Activated naive CD8-positive, alpha-beta T cell treated with anti-CD3 and anti-CD28 coated beads for 36 hours (primary cell): ENCODE data around the gene PRDM5. TPM values are rescaled to one million over a fixed set of nuclear protein-coding genes. Genes with fewer than 3 reads are reported as not detected.
"Not testable (repeated sequence)": the region's sequence is repeated elsewhere in the genome, so short reads cannot be mapped to it uniquely, and the experiment has no call there.

ENCODE experiments used
- DNase-seq: peaks from one replicate; pipeline ENCODE4 v3.0.0; 2021
- H3K27ac Mint-ChIP-seq: one replicate; pipeline ENCODE4 v1.8.0; 2022; ENCODE audit warnings: mild to moderate bottlenecking, moderate library complexity, mixed read lengths
- H3K27me3 Mint-ChIP-seq: one replicate; pipeline ENCODE4 v1.8.0; 2022; ENCODE audit warnings: mild to moderate bottlenecking, mixed read lengths
- H3K36me3 Mint-ChIP-seq: one replicate; pipeline ENCODE4 v1.8.0; 2021; ENCODE audit warnings: mild to moderate bottlenecking, mixed read lengths
- H3K4me1 Mint-ChIP-seq: one replicate; pipeline ENCODE4 v1.8.0; 2021; ENCODE audit warnings: mixed read lengths
- H3K4me3 Mint-ChIP-seq: one replicate; pipeline ENCODE4 v1.8.0; 2022; ENCODE audit warnings: mild to moderate bottlenecking, moderate library complexity, mixed read lengths
- H3K9me3 Mint-ChIP-seq: one replicate; pipeline ENCODE4 v1.8.0; 2022; ENCODE audit warnings: mixed read lengths
- total RNA-seq, 2 experiments: library from RNA; stranded (reverse); gene quantifications; one replicate each; pipeline ENCODE4 v1.2.3, GENCODE V29; 2021

PRDM5 gene
- total RNA-seq, 2 experiments from 2014 or later: 1.3 to 1.4 TPM

DNA sequence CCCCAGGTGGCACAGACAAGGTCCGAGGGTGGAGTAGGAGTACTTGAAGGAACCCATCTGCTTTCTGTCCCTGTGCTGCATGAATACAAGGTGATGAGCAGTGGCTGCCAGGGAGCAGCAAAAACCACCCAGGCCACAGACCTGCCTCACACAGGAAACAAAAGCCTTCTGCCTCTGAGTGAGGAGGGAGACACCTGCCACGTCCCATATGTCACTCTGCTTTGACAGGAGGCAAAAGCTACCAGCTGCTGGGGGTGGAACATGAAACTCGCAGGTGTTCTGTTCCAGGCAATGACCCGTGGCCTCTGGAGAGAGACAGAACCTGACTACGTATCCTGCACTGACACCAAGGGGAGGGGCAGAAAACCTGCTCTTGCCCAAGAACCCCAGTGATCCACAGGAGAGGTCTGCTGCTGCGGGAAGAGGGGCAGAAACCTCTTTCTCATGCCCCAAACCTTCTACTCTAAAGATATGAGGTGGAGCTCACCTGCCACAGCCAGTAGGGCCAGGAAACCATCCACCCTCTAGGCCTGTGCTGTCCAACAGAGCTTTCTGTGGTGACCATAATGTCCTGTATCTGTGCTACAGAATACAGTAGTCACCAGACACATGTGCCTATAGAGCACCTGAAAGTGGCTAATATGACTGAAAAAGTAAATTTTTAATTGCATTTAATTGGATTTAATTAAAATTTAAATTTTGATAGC, 172.9 kb downstream of the PRDM5 start:
- Mint-ChIP-seq H3K4me3 (no peak overlapping the region), H3K36me3 (peaks cover 13% of the 10 kb centered on the region), H3K27ac (no peak overlapping the region), H3K27me3 (no peaks in the 10 kb centered on the region), H3K4me1 (peaks cover 5% of the 10 kb centered on the region), H3K9me3 (peaks cover 7% of the 10 kb centered on the region)
- no peak for DNase-seq

DNA sequence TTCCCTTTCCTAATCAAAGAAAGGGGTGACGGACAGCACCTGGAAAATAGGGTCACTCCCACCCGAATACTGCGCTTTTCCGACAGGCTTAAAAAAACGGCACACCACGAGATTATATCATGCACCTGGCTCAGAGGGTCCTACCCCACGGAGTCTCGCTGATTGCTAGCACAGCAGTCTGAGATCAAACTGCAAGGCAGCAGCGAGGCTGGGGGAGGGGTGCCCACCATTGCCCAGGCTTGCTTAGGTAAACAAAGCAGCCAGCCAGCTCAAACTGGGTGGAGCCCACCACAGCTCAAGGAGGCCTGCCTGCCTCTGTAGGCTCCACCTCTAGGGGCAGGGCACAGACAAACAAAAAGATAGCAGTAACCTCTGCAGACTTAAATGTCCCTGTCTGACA, 180.9 kb downstream of the PRDM5 start:
- not testable (repeated sequence) for H3K27ac Mint-ChIP-seq, H3K36me3 Mint-ChIP-seq, H3K27me3 Mint-ChIP-seq, H3K4me1 Mint-ChIP-seq, H3K9me3 Mint-ChIP-seq, H3K4me3 Mint-ChIP-seq, DNase-seq

DNA sequence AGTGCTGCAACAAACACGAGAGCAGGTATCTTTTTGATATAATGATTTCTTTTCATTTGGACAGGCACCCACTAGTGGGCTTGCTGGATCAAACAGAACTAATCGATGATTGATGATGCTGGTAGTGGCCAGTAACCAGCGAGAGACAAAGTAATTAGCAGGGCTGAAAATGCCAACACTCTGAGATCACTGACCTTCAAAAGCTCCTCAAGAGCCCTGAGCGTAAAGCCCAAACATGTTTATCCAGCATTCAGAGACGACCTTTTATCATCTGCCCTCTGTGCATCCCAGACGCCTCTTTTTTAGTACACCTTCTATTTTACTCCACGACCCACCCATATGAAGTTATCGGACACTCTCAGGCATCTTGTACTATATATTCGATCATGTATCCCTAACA, 186.2 kb downstream of the PRDM5 start:
- Mint-ChIP-seq H3K27ac (no peak overlapping the region), H3K27me3 (no peaks in the 10 kb centered on the region), H3K4me3 (no peak overlapping the region), H3K4me1 (no peaks in the 10 kb centered on the region), H3K9me3 (no peaks in the 10 kb centered on the region), H3K36me3 (no peaks in the 10 kb centered on the region)
- no peak for DNase-seq

DNA sequence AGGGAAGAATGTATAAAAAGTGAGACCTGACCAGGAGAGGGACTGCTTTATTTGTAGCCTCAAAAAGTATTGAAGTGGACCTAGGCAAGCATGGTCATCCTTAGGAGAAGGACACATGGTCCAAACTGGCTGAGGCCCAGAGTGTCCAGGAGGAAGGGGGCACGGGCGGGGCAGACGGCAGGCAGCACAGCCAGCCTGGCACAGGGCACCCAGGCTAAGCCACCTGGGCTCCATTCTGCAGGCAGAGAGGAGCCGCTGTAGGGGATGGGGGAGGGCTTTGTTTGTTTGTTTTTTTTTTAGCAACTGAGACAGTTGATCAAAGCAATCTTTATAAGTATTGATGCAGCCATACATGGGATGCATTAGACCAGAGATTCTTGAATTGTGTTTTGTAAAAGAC, 188.6 kb downstream of the PRDM5 start:
- H3K4me1 Mint-ChIP-seq: no peaks in the 10 kb centered on the region
- no peak overlapping the region for H3K27ac Mint-ChIP-seq
- no peaks in the 10 kb centered on the region for H3K9me3 Mint-ChIP-seq
- DNase-seq: no peak
- H3K36me3 Mint-ChIP-seq: no peaks in the 10 kb centered on the region
- no peaks in the 10 kb centered on the region for H3K27me3 Mint-ChIP-seq
- no peak overlapping the region for H3K4me3 Mint-ChIP-seq

DNA sequence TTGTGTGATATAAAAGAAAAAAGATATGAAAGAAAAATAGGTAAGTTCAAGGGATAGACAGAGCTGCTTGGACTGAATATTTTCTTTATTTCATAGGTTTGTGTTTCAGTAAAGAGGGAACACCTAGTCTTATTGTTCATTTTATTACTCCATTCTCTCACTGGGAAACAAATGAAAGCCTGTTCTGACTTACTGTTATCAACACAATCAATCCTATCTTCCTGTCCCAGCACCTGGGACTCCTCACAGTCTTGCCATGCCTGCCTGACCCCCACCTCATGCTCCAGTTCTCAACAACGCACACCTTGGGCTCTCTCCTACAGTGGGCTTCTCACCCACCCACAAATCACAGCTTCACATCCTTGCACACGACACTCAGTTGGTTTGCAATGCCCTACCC, 189.5 kb downstream of the PRDM5 start:
- no peaks in the 10 kb centered on the region for H3K36me3 Mint-ChIP-seq
- no peaks in the 10 kb centered on the region for H3K27me3 Mint-ChIP-seq
- no peak overlapping the region for H3K27ac Mint-ChIP-seq
- no peak overlapping the region for H3K4me3 Mint-ChIP-seq
- no peaks in the 10 kb centered on the region for H3K4me1 Mint-ChIP-seq
- DNase-seq: no peak
- H3K9me3 Mint-ChIP-seq: no peaks in the 10 kb centered on the region

DNA sequence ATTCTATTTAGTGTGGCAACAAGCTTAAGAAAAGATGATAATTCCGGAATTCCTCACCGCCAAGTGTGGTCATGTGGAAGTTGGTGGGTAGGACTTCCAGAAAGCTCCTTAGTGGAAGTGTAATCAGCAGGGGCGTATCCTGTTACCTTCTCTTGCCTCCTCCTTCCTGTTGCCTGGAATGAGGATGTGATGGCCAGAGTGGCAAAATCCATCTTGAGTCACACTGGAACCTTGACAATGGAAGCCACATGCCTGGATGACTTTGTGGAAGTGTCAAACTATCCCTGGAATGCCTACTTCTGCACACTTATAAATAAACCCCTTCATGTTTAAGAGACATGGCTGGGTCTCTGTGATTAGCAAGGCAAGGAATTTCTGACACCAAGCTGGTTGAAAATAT, 191.0 kb downstream of the PRDM5 start:
- Mint-ChIP-seq H3K27me3 (no peaks in the 10 kb centered on the region), H3K4me3 (no peak overlapping the region), H3K4me1 (no peaks in the 10 kb centered on the region), H3K36me3 (no peaks in the 10 kb centered on the region), H3K27ac (no peak overlapping the region), H3K9me3 (no peaks in the 10 kb centered on the region)
- DNase-seq: no peak

DNA sequence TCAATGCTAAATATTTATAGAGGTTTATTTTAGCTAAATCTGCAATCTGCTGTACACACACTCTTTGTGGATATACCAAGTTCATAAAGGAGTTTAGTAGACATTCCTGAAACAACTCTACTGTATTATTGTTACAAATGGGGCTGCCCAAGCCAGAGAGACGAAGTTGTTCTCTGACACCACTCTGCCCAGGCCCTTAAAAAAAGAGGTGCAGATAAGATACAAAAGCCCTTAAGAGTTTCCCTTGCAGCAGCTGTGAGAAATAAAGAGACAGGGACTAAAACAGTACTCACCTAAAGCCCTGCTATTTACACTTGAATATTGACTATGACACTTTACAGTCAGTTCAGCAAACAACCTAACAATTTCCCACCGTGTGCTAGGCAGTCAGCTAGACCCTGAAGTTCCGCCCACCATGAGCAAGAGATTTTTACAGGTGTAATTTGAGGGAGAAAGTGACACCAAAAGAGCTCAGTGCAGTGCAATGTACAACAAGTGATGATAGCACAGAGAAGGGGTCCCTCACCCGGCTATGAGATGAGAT, 191.7 kb downstream of the PRDM5 start:
- no peaks in the 10 kb centered on the region for H3K4me1 Mint-ChIP-seq
- H3K36me3 Mint-ChIP-seq: no peaks in the 10 kb centered on the region
- H3K4me3 Mint-ChIP-seq: no peak overlapping the region
- H3K27me3 Mint-ChIP-seq: no peaks in the 10 kb centered on the region
- H3K27ac Mint-ChIP-seq: no peak overlapping the region
- no peak for DNase-seq
- H3K9me3 Mint-ChIP-seq: no peaks in the 10 kb centered on the region

DNA sequence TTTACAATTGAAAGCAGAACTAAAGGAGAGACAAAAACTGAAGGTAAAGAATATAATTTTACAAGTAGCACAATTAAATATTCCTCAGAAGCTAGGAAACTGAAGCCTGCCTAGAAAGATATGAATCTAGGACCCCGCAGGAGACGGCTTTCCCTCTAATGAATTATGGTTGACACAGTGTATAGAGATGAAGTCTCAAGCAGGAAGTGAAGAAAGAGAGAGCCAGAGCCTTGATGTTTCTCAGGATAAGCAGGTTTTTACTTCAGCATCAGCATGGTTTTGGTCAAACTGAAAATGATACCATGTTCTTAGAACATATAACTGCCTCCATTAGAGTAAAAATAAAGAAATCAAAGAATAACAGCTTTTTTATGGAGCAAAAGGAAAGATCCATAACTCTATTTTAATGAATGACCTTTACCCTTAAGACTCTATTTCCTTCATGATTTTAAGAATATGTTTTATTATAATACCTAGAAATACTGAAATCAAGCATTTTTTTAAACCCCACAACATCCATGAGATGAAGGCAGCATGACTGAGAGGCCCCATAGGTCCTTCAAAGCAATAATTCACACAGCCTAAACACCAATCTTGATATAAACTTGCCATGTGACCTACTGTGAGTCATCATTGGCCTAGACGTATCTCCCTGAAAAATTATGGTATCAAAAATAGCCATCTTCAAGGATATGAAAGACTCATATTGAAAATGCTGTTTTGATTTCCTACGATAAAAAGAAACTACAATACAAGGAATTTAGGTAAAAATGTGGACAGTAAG, 193.4 kb downstream of the PRDM5 start:
- Mint-ChIP-seq H3K27me3 (no peaks in the 10 kb centered on the region), H3K36me3 (no peaks in the 10 kb centered on the region), H3K4me3 (no peak overlapping the region), H3K4me1 (no peaks in the 10 kb centered on the region), H3K9me3 (no peaks in the 10 kb centered on the region), H3K27ac (no peak overlapping the region)
- DNase-seq: no peak

DNA sequence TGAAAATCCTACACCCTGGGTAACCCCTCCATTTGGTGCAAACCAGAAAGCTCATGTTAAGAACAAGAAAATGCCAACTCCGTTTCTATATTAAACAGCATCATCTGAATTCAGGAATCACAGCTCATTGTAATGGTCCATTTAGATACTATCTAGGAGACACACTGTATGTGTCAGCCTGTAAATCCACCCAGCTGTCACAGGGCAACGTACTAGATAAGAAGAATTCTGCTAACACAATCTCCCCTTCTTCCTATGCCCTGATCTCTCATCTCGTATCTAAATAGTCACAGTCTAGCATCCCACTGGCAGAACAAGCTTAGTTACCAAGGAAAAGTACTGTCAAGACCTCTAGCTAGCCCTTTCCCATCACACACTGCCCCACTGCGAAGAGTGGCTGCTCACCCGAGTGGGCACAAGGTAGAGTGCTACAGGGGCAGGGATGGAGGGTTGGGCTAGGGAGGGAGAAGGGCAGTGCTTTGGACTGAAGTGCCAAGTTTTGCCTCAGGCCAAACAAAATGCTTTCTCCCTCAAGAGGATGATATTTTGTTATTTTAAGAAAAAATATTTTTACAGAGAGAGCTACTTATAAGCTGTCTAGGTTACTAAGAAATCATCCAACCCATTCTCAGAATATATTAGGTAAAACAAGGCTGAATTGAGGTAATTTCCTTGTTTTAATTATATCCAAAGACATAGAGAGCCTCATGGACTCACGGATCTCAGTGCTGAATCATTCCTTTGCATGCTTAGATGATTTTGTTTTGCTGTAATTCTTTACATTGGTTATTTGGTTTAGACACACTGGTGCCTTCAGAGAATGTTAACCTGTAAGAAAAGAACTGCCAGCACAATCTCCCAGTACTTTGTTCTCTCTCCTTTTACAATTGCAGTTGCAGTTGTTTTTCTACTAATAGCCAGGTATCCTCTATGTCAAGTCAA, 196.6 kb downstream of the PRDM5 start:
- no peak overlapping the region for H3K4me3 Mint-ChIP-seq
- no peaks in the 10 kb centered on the region for H3K9me3 Mint-ChIP-seq
- H3K27ac Mint-ChIP-seq: no peak overlapping the region
- H3K27me3 Mint-ChIP-seq: no peaks in the 10 kb centered on the region
- DNase-seq: no peak
- no peaks in the 10 kb centered on the region for H3K4me1 Mint-ChIP-seq
- H3K36me3 Mint-ChIP-seq: no peaks in the 10 kb centered on the region

DNA sequence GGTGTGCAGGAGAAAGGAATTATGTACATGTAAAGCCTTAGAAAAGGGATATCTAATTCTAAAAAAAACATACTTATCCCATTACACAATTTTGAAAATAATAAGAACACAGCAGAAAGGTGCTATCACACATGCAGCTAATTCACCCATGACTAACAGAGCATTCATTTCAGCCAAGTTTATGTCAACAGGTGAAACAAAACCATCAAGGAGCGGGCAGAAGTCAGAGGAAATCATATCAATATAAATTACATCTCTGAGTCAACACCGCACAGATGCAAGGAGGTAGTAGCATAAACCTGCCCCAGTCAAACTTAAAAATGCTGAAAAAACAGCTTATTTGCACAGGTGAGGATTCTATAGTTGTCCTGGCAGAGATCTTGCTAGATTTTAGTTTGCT, 197.9 kb downstream of the PRDM5 start:
- Mint-ChIP-seq H3K9me3 (no peaks in the 10 kb centered on the region), H3K27ac (no peak overlapping the region), H3K4me3 (no peak overlapping the region), H3K27me3 (no peaks in the 10 kb centered on the region), H3K4me1 (no peaks in the 10 kb centered on the region), H3K36me3 (no peaks in the 10 kb centered on the region)
- DNase-seq: no peak

DNA sequence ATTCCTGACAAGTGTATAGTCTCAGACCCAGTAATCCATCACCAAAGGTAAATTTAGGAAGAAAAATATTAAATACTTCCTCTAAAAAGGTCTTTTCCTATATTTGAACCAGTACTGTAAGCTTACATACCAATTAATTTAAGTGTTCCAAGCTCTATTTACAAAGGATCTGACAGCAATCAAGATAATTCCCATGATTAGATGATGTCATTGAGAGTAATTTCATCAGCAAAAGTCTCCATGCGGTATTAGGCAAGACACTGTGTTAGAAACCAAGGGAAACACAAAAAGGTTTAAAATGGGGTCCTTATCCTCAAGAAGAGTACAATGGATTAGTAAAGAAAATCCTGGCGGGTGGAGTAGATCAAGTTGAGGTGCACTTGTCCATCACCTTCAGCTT, 198.5 kb downstream of the PRDM5 start:
- H3K4me1 Mint-ChIP-seq: no peaks in the 10 kb centered on the region
- no peaks in the 10 kb centered on the region for H3K27me3 Mint-ChIP-seq
- H3K36me3 Mint-ChIP-seq: no peaks in the 10 kb centered on the region
- no peak overlapping the region for H3K27ac Mint-ChIP-seq
- H3K9me3 Mint-ChIP-seq: no peaks in the 10 kb centered on the region
- no peak for DNase-seq
- H3K4me3 Mint-ChIP-seq: no peak overlapping the region

DNA sequence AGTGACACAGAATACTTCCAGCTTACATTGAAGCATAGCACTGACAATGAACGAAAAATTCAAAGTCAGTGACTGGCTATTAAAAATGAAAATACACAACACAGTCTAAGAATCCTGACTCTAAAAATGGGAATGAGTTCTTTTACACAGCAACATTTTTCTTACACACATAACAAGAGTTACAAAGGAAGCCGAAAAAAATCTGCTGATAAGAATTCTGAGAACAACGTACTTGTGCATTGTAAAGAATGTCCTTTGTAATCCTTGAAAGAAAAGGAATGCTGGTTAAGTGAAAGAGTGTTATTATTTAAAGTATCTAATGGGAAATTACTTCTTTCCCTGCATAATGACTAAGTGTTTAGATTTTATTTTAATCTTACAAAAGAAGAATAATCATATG, 199.4 kb downstream of the PRDM5 start:
- DNase-seq: no peak
- no peak overlapping the region for H3K27ac Mint-ChIP-seq
- no peaks in the 10 kb centered on the region for H3K9me3 Mint-ChIP-seq
- no peak overlapping the region for H3K4me3 Mint-ChIP-seq
- H3K27me3 Mint-ChIP-seq: no peaks in the 10 kb centered on the region
- H3K36me3 Mint-ChIP-seq: no peaks in the 10 kb centered on the region
- no peaks in the 10 kb centered on the region for H3K4me1 Mint-ChIP-seq

DNA sequence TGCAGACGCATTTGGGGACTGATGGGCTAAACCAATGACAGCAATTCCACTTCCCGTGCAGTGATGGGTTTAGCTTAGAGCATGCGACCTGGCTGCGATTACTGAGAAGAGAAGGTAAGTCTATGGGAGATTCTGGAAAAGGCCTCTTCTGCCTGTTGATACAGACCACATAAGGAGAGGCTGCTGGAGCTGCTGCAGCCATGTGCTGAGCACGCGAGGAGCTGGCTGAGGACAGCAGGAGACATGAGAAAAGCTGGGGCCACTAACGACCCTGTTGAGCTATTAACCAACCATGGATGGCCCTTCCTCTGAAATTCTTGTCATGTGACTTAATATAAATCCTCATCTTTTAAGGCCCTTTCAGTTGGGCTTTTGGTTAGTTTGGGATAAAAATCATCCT, 199.9 kb downstream of the PRDM5 start:
- H3K27me3 Mint-ChIP-seq: no peaks in the 10 kb centered on the region
- H3K4me1 Mint-ChIP-seq: no peaks in the 10 kb centered on the region
- no peak overlapping the region for H3K4me3 Mint-ChIP-seq
- no peaks in the 10 kb centered on the region for H3K36me3 Mint-ChIP-seq
- H3K9me3 Mint-ChIP-seq: no peaks in the 10 kb centered on the region
- DNase-seq: no peak
- no peak overlapping the region for H3K27ac Mint-ChIP-seq

DNA sequence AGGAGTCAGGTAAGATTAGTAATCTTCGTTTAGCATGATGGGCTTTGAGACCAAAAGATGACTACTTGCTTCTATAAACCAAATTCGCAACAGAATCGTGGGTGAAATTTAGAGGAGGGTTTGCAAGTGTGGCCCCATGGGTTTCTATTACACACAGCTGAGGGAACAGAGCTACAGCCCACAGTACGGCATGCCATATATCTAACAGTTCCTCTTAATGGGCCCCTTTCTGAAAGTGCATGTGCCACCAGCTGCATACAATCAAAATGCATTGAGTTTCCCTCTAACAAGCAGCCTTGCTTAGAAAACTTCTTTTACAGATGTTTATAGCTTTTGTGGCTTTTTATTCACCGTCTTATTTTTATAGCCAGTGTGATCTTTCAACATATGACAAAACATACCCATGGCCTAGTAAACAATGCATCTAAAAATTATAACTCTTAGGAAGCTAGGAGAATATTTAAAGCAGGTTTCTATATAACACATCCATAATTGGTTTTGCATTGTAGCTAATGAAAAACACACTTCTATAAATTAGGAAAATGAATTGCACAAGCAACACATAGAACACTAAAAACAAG, 202.1 kb downstream of the PRDM5 start:
- Mint-ChIP-seq H3K9me3 (no peaks in the 10 kb centered on the region), H3K27ac (no peak overlapping the region), H3K4me3 (no peak overlapping the region), H3K4me1 (no peaks in the 10 kb centered on the region), H3K27me3 (no peaks in the 10 kb centered on the region), H3K36me3 (no peaks in the 10 kb centered on the region)
- DNase-seq: no peak
